GM21447 (cell line): ENCODE results near the gene FYB1.
A peak's percentile ranks its signal among the peaks of the same experiment; 100 is the strongest.

Experiments used
- ATAC-seq: cut with Tn5 transposase; IDR thresholded peaks from one replicate; pipeline ENCODE4 v1.9.1; 2021; ENCODE audit not compliant: unreplicated experiment

The FYB1 gene

GRCh38 chr5:39207345-39208045, 11.9 kb downstream of the FYB1 start:
- ATAC-seq = no peak

- no peak for ATAC-seq
Measured at GRCh38 chr5:39206630-39207321, 12.6 kb downstream of the FYB1 start.

- ATAC-seq = no peak
Measured at GRCh38 chr5:39205550-39205949, 13.8 kb downstream of the FYB1 start.

- no peak for ATAC-seq
Measured at GRCh38 chr5:39203951-39204350, 15.4 kb downstream of the FYB1 start.

- ATAC-seq = no peak
Measured at GRCh38 chr5:39203275-39203922, 16.0 kb downstream of the FYB1 start.

GRCh38 chr5:39202597-39203274, 16.6 kb downstream of the FYB1 start:
- no peak for ATAC-seq

GRCh38 chr5:39201781-39202596, 17.4 kb downstream of the FYB1 start:
- no peak for ATAC-seq

GRCh38 chr5:39201160-39201780, 18.1 kb downstream of the FYB1 start:
- no peak for ATAC-seq

GRCh38 chr5:39200081-39200480, 19.3 kb downstream of the FYB1 start:
- ATAC-seq = no peak

- ATAC-seq = no peak
Measured at GRCh38 chr5:39199335-39199734, 20.0 kb downstream of the FYB1 start.

GRCh38 chr5:39198127-39198526, 21.2 kb downstream of the FYB1 start:
- no peak for ATAC-seq

GRCh38 chr5:39197556-39197955, 21.8 kb downstream of the FYB1 start:
- no peak for ATAC-seq

GRCh38 chr5:39195198-39195826, 24.1 kb downstream of the FYB1 start:
- ATAC-seq = no peak

GRCh38 chr5:39194466-39195136, 24.8 kb downstream of the FYB1 start:
- ATAC-seq = no peak

GRCh38 chr5:39193553-39194465, 25.6 kb downstream of the FYB1 start:
- ATAC-seq = no peak

GRCh38 chr5:39192450-39193160, 26.8 kb downstream of the FYB1 start:
- ATAC-seq = no peak

- ATAC-seq = peak; percentile 61
Measured at GRCh38 chr5:39191216-39191615, 28.1 kb downstream of the FYB1 start.
